K562 treated with DMSO at 1 percent for 48 hours (cell line): ENCODE measurements around the gene MOB1A. TPM values are rescaled to one million over a fixed set of nuclear protein-coding genes. Genes with fewer than 3 reads are reported as not detected.

Experiments
- total RNA-seq: library from RNA; unstranded; fragments of 300-600 nt; gene quantifications from 2 replicates; pipeline ENCODE4 v1.2.3, GENCODE V29; 2022; ENCODE audit warnings: low replicate concordance; ENCODE audit errors: extremely low read depth

Gene MOB1A
- not detected in 2 replicates for total RNA-seq

GRCh38 chr2:74178211-74179062 lies at the start of gene MOB1A:
Gene MOB1A (minus strand): TSS chr2:74178879. CDS start chr2:74178674, 205 bp downstream.

GRCh38 chr2:74198461-74199274 lies 20.0 kb upstream of the MOB1A start, which contains the start of gene MTHFD2:
Gene MTHFD2 (plus strand): TSS chr2:74198615. CDS start chr2:74198642, 27 bp downstream.

GRCh38 chr2:74147727-74148456 lies 30.8 kb downstream of the MOB1A start, which contains the start of gene BOLA3:
Gene BOLA3 (minus strand): TSS chr2:74147912. CDS start chr2:74147874, 38 bp downstream.

Other genes starting within 250 kb of the MOB1A start
- not detected in 2 replicates for gene TET3, start 194.0 kb downstream of the MOB1A start, total RNA-seq
- not detected in 2 replicates for gene BOLA3, start 31.0 kb downstream of the MOB1A start, total RNA-seq
- not detected in 2 replicates for gene MTHFD2, start 19.7 kb upstream of the MOB1A start, total RNA-seq
- not detected in 2 replicates for gene SLC4A5, start 164.5 kb upstream of the MOB1A start, total RNA-seq
- gene DCTN1, start 201.4 kb upstream of the MOB1A start, total RNA-seq = 86.7 TPM in 1 of 2 replicates, not detected in the other
- gene C2orf81, start 242.7 kb upstream of the MOB1A start, total RNA-seq = not detected in 2 replicates
- not detected in 2 replicates for gene WDR54, start 242.9 kb upstream of the MOB1A start, total RNA-seq